K562 (cell line): Measurements from ENCODE around the gene VARS1. TPM values are rescaled to one million over a fixed set of nuclear protein-coding genes. Genes with fewer than 3 reads are reported as not detected.

Experiments used
- CEBPG ChIP-seq, 3 experiments: fragments of 200-800 bp in 1 of 3; sonication (Bioruptor generic) in 1 of 3; sonication (generic) in 1 of 3; formaldehyde crosslinking in 1 of 3; IDR thresholded peaks in 2 of 3; conservative IDR thresholded peaks in 1 of 3; 2 replicates each; pipeline versions ENCODE4 v1.6.1 to v1.8.0; 2016 to 2022; ENCODE audit warnings: missing compliant biosample characterization in 2 of 3, missing genetic modification characterization in 2 of 3, mild to moderate bottlenecking in 1 of 3, missing genetic modification reagents in 1 of 3
- GTF3C2 ChIP-seq: IDR thresholded peaks from 3 replicates; pipeline ENCODE4 v1.6.1; 2011; ENCODE audit warnings: borderline replicate concordance, mild to moderate bottlenecking, moderate library complexity; ENCODE audit not compliant: insufficient read length; ENCODE audit errors: extremely low read depth
- HLTF ChIP-seq: fragments of 450-650 bp; IDR thresholded peaks from 2 replicates; pipeline ENCODE4 v1.6.1; 2016
- LEF1 ChIP-seq: fragments of 450-650 bp; IDR thresholded peaks from 2 replicates; pipeline ENCODE4 v1.6.1; 2016; ENCODE audit warnings: mild to moderate bottlenecking
- MAFK ChIP-seq: IDR thresholded peaks from 2 replicates; pipeline ENCODE4 v1.6.1; 2011; ENCODE audit warnings: low read length, improper control_type of control experiment
- NFATC3 ChIP-seq: fragments of 450-650 bp; IDR thresholded peaks from 2 replicates; pipeline ENCODE4 v1.6.1; 2017; ENCODE audit warnings: mild to moderate bottlenecking
- PHB ChIP-seq: fragments of 250-450 bp; sonication (Bioruptor Pico); IDR thresholded peaks from 2 replicates; pipeline ENCODE4 v1.5.0; 2021
- SAFB ChIP-seq: fragments of 200-400 bp; formaldehyde crosslinking; IDR thresholded peaks from 2 replicates; pipeline ENCODE4 v1.6.1; 2017; ENCODE audit warnings: low read depth, low read length, borderline replicate concordance
- SMC3 ChIP-seq: conservative IDR thresholded peaks from 2 replicates; pipeline ENCODE4 v1.6.1; 2011; ENCODE audit warnings: low read depth, low read length, improper control_type of control experiment; ENCODE audit not compliant: insufficient read depth
- SREBF1 ChIP-seq: fragments of 150-350 bp; IDR thresholded peaks from 2 replicates; pipeline ENCODE4 v1.6.1; 2014; ENCODE audit warnings: antibody characterized with exemption, low read depth, low read length, borderline replicate concordance
- SRSF3 ChIP-seq: fragments of 200-400 bp; formaldehyde crosslinking; IDR thresholded peaks from 2 replicates; pipeline ENCODE4 v1.6.1; 2016; ENCODE audit warnings: mild to moderate bottlenecking, low read length, moderate library complexity; ENCODE audit not compliant: insufficient read depth
- TCF3 ChIP-seq: sonication (generic); formaldehyde crosslinking; IDR thresholded peaks from 2 replicates; pipeline ENCODE4 v1.4.0; 2020; ENCODE audit warnings: mild to moderate bottlenecking, missing genetic modification reagents
- ZMIZ1 ChIP-seq, 2 experiments: fragments of 150-350 bp in 1 of 2; IDR thresholded peaks; 2 replicates each; pipeline ENCODE4 v1.6.1; 2012 to 2016; ENCODE audit warnings: low read depth in 2 of 2, low read length in 2 of 2, mild to moderate bottlenecking in 1 of 2, moderate library complexity in 1 of 2
- ZNF133 ChIP-seq: fragments of 250-450 bp; sonication (Bioruptor Pico); IDR thresholded peaks from 2 replicates; pipeline ENCODE4 v1.4.0; 2020; ENCODE audit warnings: mild to moderate bottlenecking
- ZNF347 ChIP-seq: fragments of 450-650 bp; formaldehyde crosslinking; IDR thresholded peaks from 2 replicates; pipeline ENCODE4 v1.4.0; 2020; ENCODE audit warnings: low read depth, mild to moderate bottlenecking, moderate library complexity
- ZNF766 ChIP-seq: fragments of 200-800 bp; sonication (Bioruptor generic); conservative IDR thresholded peaks from 2 replicates; pipeline ENCODE4 v1.6.1; 2016; ENCODE audit warnings: missing genetic modification characterization, missing compliant biosample characterization
- polyA plus RNA-seq, 8 experiments: library from polyadenylated mRNA; depleted of rRNA in 4 of 8; stranded (reverse) in 5 of 8; unstranded in 3 of 8; fragments of >200 nt; fragmentation: Nextera tagmentation in 2 of 8; fragmentation: Illumina TruSeq in 1 of 8; extraction: Ambion mirVana in 2 of 8; extraction: Trizol in 1 of 8; gene quantifications; 2 replicates each; pipeline versions ENCODE4 v1.2.1 to v1.2.3, GENCODE V29; 2011 to 2014; ENCODE audit warnings: inconsistent platforms in 1 of 8, missing spikeins in 1 of 8
- total RNA-seq, 7 experiments: library from RNA; depleted of rRNA in 6 of 7; stranded (reverse); fragments of >200 nt in 6 of 7; fragmentation: Illumina TruSeq in 2 of 7; extraction: Trizol in 2 of 7; gene quantifications; 2 replicates each; pipeline versions ENCODE4 v1.2.1 to v1.2.3, GENCODE V29; 2011 to 2021; ENCODE audit warnings: low replicate concordance in 1 of 7
- TF ChIP-seq, protein P1 (sequence below): IDR thresholded peaks from 2 replicates; pipeline ENCODE4 v1.6.1; 2011; ENCODE audit not compliant: insufficient read length; ENCODE audit errors: extremely low read depth

Gene VARS1
- total and polyA plus RNA-seq, 9 of the 15 experiments (the other 6 are each of a cell fraction or from before 2014, with no cell fraction given), result 2.9 to 488 (median 130) TPM

DNA sequence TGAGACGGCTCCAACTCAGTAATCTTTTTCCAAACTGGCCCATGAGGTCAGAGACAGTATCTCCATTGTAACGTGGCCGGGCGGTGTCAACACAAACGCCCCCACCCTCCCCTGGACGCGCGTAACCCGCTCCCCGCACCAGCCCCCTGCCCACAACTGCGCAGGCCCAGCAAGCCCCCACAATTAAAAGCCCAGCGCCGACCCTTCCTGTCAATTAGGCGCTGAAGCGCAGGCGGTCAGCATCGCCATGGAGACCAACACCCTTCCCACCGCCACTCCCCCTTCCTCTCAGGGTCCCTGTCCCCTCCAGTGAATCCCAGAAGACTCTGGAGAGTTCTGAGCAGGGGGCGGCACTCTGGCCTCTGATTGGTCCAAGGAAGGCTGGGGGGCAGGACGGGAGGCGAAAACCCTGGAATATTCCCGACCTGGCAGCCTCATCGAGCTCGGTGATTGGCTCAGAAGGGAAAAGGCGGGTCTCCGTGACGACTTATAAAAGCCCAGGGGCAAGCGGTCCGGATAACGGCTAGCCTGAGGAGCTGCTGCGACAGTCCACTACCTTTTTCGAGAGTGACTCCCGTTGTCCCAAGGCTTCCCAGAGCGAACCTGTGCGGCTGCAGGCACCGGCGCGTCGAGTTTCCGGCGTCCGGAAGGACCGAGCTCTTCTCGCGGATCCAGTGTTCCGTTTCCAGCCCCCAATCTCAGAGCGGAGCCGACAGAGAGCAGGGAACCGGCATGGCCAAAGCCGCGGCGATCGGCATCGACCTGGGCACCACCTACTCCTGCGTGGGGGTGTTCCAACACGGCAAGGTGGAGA lies 19.7 kb upstream of the VARS1 start, which contains the start of the genes HSPA1A and HSPA1L (continued):
- TF ChIP-seq CEBPG (CRISPR knock-in tag; IDR thresholded peaks at IDR 0.05) (0 out of 2 replicates have a peak, but pooled peaks have one; percentile 40), CEBPG (tag; conservative IDR thresholded peaks at IDR 0.05 in 1 of 2, IDR thresholded peaks at IDR 0.05 in 1 of 2) (no peak), ZNF766 (CRISPR knock-in tag) (no peak; the same call in 1 of the 2 replicates), NFATC3 (no peak), TCF3 (peak; percentile 28; the same call in 1 of the 2 replicates), SMC3 (0 out of 2 replicates have a peak, but pooled peaks have one; percentile 6), LEF1 (no peak; the same call in 1 of the 2 replicates), HLTF (peak; percentile 69; the same call in 1 of the 2 replicates), ZNF133 (CRISPR knock-in tag) (peak; percentile 85), SAFB (no peak), PHB (CRISPR knock-in tag) (peak; percentile 95; the same call in 1 of the 2 replicates), SRSF3 (no peak), ZNF347 (CRISPR knock-in tag) (no peak), ZMIZ1 (IDR thresholded peaks at IDR 0.05; ENCODE audit: low read depth in 2 of 2, low read length in 2 of 2) (peak in 1 of 2 experiments; percentile 86; a peak in 2 of 4 replicates), GTF3C2 (no peak), MAFK (0 out of 2 replicates have a peak, but pooled peaks have one; percentile 6), SREBF1 (peak; percentile 40; the same call in 1 of the 2 replicates)
- TF ChIP-seq, protein P1, sequence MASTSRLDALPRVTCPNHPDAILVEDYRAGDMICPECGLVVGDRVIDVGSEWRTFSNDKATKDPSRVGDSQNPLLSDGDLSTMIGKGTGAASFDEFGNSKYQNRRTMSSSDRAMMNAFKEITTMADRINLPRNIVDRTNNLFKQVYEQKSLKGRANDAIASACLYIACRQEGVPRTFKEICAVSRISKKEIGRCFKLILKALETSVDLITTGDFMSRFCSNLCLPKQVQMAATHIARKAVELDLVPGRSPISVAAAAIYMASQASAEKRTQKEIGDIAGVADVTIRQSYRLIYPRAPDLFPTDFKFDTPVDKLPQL, result peak; percentile 98
